Measurements from ENCODE around the gene CACNB3.
"Not testable (repeated sequence)": the region's sequence is repeated elsewhere in the genome, so short reads cannot be mapped to it uniquely, and the experiment has no call there.

The CACNB3 gene

DNA sequence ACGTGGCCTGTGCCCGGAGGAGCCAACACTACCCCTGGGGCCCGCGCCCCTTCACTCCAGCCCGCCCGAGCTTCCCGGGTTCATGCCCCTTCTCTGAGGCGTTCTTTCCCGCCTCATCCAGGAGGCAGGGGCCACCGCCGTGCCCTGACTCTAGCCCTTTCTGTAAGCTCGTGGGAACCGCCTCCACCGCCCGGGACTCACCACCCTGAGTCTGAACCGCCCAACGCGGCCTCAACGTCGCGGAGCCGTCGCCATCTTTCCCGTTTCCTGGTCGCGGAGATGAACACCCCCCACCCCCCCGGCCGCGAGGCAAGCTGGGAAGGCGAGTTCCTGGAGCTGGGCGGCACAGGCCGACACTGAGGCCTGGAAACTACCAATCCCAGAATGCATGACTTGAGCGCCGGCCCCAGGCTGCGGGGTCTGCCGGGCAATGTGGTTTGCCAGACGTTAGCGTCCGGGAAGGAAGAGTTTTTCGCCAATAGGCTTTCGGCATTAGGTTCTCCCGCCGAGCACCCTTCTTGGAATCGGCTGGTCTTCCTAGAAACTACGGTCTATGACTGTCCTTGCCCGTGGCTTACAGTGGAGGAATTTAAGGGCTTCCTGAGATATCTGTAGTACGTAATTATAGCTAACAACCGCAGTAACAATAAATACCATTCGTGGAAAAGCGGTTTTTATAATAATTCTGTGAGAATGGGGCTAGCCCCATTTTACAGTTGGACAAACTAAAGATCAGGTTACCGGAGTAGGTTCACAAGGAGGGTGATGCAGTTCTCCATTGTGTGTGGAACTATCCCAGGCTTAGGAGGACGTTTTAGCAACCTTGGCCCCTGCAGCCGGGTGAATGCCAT is 33.8 kb downstream of the CACNB3 start, which contains the start of gene DDX23:
Gene DDX23 (minus strand): TSS at position 281 of the 851 bp plus-strand sequence. CDS start 6,381 bp downstream, outside the sequence.
- Histone ChIP-seq H3K4me3 (IDR thresholded peaks at IDR 0.05; ENCODE audit: insufficient read depth, low read depth, low read length) (no peak within 1 kb of the TSS), H4K20me1 (ENCODE audit: insufficient read depth) (no peaks in the 10 kb centered on the region), H2AFZ (ENCODE audit: low read depth) (peak within 1 kb of the TSS; percentile 78), H3K4me2 (peak within 1 kb of the TSS; percentile 84), H3K36me3 (ENCODE audit: insufficient read depth) (no peaks in the 10 kb centered on the region; the same call in 1 of the 2 replicates), H3K27me3 (ENCODE audit: insufficient read depth, low read depth) (no peaks in the 10 kb centered on the region), H3K27ac (peak within 1 kb of the TSS; percentile 64), H3K4me1 (ENCODE audit: low read depth, poor library complexity, severe bottlenecking) (peaks cover 24% of the 10 kb centered on the region), H3K9ac (peak within 1 kb of the TSS; percentile 87), H3K79me2 (ENCODE audit: insufficient read depth, low read depth) (peaks cover 47% of the 10 kb centered on the region)
- TF ChIP-seq, protein P1, sequence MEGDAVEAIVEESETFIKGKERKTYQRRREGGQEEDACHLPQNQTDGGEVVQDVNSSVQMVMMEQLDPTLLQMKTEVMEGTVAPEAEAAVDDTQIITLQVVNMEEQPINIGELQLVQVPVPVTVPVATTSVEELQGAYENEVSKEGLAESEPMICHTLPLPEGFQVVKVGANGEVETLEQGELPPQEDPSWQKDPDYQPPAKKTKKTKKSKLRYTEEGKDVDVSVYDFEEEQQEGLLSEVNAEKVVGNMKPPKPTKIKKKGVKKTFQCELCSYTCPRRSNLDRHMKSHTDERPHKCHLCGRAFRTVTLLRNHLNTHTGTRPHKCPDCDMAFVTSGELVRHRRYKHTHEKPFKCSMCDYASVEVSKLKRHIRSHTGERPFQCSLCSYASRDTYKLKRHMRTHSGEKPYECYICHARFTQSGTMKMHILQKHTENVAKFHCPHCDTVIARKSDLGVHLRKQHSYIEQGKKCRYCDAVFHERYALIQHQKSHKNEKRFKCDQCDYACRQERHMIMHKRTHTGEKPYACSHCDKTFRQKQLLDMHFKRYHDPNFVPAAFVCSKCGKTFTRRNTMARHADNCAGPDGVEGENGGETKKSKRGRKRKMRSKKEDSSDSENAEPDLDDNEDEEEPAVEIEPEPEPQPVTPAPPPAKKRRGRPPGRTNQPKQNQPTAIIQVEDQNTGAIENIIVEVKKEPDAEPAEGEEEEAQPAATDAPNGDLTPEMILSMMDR (conservative IDR thresholded peaks at IDR 0.05; ENCODE audit: low read depth, low read length): no peak

DNA sequence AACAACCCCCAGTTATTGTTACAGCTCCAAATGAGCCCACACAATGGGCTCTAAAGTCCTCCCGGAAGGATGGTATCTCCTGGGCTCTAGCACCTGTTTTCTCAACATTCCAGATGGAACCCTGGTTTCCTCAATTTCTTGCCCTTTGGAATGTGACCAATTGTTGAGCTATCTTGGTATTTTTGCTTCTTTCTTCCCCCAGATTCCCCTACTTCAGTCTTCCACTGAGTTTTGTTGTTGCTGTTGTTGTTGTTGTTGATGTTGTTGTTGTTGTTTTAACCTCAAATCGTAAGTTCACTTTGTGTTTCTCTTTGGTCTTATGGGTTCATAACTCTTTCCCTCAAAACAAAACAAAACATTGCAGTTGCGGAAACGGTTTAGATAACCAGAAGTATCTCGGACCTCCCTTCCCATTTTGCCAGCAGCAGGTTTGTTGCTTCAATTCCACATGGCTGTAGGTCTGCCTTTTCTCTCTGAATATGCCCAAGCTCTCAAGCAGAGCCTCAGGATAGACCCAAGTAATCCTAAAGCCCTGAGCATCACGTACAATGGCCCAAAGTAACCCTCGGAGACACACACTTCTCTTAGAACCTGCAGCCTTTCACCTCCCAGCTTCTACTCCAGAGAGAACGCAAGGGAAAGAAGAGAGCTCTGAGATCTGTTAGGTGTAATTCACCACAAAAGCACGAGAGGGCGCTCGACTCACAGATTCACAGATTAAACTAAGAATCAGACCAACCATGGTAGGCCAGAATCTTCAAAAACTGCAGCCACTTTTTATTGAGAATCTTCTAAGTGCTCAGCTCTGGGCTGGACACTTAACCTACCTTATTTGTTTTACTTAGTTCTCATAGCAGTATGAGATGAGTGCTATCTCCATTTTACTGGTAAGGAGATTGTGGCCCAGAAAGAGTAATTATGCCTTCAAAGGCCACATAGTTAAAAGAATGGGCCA is 34.7 kb downstream of the CACNB3 start:
- H4K20me1 ChIP-seq (ENCODE audit: insufficient read depth): no peaks in the 10 kb centered on the region
- H3K4me3 ChIP-seq (IDR thresholded peaks at IDR 0.05; ENCODE audit: insufficient read depth, low read depth, low read length): no peak overlapping the region
- peaks cover 38% of the 10 kb centered on the region for H3K79me2 ChIP-seq (ENCODE audit: insufficient read depth, low read depth)
- peak overlapping the region; percentile 64 for H3K27ac ChIP-seq
- H3K4me1 ChIP-seq (ENCODE audit: low read depth, poor library complexity, severe bottlenecking): peaks cover 24% of the 10 kb centered on the region
- H3K27me3 ChIP-seq (ENCODE audit: insufficient read depth, low read depth): no peaks in the 10 kb centered on the region
- peak overlapping the region; percentile 84 for H3K4me2 ChIP-seq
- peak overlapping the region; percentile 78 for H2AFZ ChIP-seq (ENCODE audit: low read depth)
- peak overlapping the region; percentile 87; the same call in 1 of the 2 replicates for H3K9ac ChIP-seq
- no peaks in the 10 kb centered on the region for H3K36me3 ChIP-seq (ENCODE audit: insufficient read depth)
- TF ChIP-seq, protein P1 (conservative IDR thresholded peaks at IDR 0.05; ENCODE audit: low read depth, low read length): peak; percentile 97

DNA sequence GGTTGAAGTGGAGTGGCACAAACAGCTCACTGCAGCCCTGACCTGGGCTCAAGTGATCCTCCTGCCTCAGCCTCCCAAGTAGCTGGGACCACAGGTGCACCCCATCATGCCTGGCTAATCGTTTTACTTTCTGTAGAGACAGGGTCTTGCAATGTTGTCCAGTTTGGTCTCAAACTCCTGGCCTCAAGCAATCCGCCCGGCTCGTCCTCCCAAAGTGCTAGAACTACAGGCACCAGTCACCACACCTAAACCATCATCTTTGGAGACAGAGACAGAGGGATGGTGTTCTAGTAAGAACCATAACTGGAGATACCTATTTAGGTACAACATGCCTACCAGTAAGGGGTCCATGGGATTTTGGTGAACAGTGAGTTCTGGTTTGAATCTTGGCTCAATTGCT is 36.2 kb downstream of the CACNB3 start:
- peaks cover 24% of the 10 kb centered on the region for H3K79me2 ChIP-seq (ENCODE audit: insufficient read depth, low read depth)

DNA sequence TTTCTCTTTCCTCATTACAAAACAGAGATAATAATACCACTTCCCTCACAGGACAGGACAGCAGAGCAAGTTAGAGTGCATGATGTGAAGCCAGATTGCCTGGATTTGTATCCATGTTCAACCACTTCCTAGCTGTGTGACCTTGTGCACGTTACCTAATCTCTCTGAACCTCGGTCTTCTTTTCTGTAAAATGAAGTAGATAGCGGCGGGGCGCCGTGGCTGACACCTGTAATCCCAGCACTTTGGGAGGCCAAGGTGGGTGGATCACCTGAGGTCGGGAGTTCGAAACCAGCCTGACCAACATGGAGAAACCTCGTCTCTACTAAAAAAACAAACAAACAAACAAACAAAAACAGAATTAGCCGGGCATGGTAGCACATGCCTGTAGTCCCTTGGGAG is 36.6 kb downstream of the CACNB3 start:
- H3K27ac ChIP-seq; H3K36me3 ChIP-seq (ENCODE audit: insufficient read depth); H3K9ac ChIP-seq; H3K27me3 ChIP-seq (ENCODE audit: insufficient read depth, low read depth); H4K20me1 ChIP-seq (ENCODE audit: insufficient read depth); H3K4me2 ChIP-seq; H3K4me3 ChIP-seq (IDR thresholded peaks at IDR 0.05; ENCODE audit: insufficient read depth, low read depth, low read length); H2AFZ ChIP-seq (ENCODE audit: low read depth): not testable (repeated sequence)
- Histone ChIP-seq H3K79me2 (ENCODE audit: insufficient read depth, low read depth) (peaks cover 20% of the 10 kb centered on the region), H3K4me1 (ENCODE audit: low read depth, poor library complexity, severe bottlenecking) (peaks cover 23% of the 10 kb centered on the region)

More for the DNA sequence above, 36.2 kb downstream of the CACNB3 start:
- Histone ChIP-seq H2AFZ (ENCODE audit: low read depth) (no peak overlapping the region), H3K4me2 (no peak overlapping the region), H3K9ac (no peak overlapping the region), H3K27ac (no peak overlapping the region), H4K20me1 (ENCODE audit: insufficient read depth) (no peaks in the 10 kb centered on the region), H3K27me3 (ENCODE audit: insufficient read depth, low read depth) (no peaks in the 10 kb centered on the region), H3K36me3 (ENCODE audit: insufficient read depth) (no peaks in the 10 kb centered on the region), H3K4me3 (IDR thresholded peaks at IDR 0.05; ENCODE audit: insufficient read depth, low read depth, low read length) (no peak overlapping the region), H3K4me1 (ENCODE audit: low read depth, poor library complexity, severe bottlenecking) (peaks cover 24% of the 10 kb centered on the region)
- TF ChIP-seq, protein P1 (conservative IDR thresholded peaks at IDR 0.05; ENCODE audit: low read depth, low read length): no peak
